Upper lobe of right lung (tissue), 1 donor: ENCODE data around the gene IL4I1. TPM values are rescaled to one million over a fixed set of nuclear protein-coding genes. Genes with fewer than 3 reads are reported as not detected.
A peak's percentile ranks its signal among the peaks of the same experiment; 100 is the strongest.
"Not testable (repeated sequence)": the region's sequence is repeated elsewhere in the genome, so short reads cannot be mapped to it uniquely, and the experiment has no call there.

Experiments
- ATAC-seq: fragments of 200-7000 bp; cut with Tn5 transposase; one replicate; pipeline ENCODE4 v1.9.1; 2020; ENCODE audit warnings: mild to moderate bottlenecking, moderate library complexity
- DNase-seq: peaks from one replicate; pipeline ENCODE4 v3.0.0-alpha.2; 2020
- H3K27ac ChIP-seq: fragments of 200-600 bp; one replicate; pipeline ENCODE4 v1.8.0; 2022
- H3K27me3 ChIP-seq: fragments of 200-600 bp; one replicate; pipeline ENCODE4 v1.8.0; 2022; ENCODE audit warnings: mild to moderate bottlenecking
- H3K36me3 ChIP-seq: fragments of 200-600 bp; one replicate; pipeline ENCODE4 v1.8.0; 2022
- H3K4me1 ChIP-seq: fragments of 200-600 bp; one replicate; pipeline ENCODE4 v1.8.0; 2022
- H3K4me3 ChIP-seq: fragments of 200-600 bp; one replicate; pipeline ENCODE4 v1.8.0; 2022; ENCODE audit warnings: mild to moderate bottlenecking
- H3K9me3 ChIP-seq: fragments of 200-600 bp; one replicate; pipeline ENCODE4 v1.8.0; 2022
- intact Hi-C: fragments of 100-400 bp; cut with DNase I; formaldehyde crosslinking; loops from one replicate; pipeline ENCODE4 v1.11.0; 2022
- long read RNA-seq: library from polyadenylated mRNA; unstranded; transcript quantifications from one replicate; pipeline ENCODE4 v2.0.0, GENCODE V29; 2021
- total RNA-seq: library from RNA; stranded (reverse); fragmentation: NEBNext Ultra II Directional; extraction: Animal tissue kit (Norgen Biotek cat#: 25700); gene quantifications from one replicate; pipeline ENCODE4 v1.2.1, GENCODE V29; 2021
- TF ChIP-seq, protein P1 (sequence below): fragments of 200-600 bp; IDR thresholded peaks from one replicate; pipeline ENCODE4 v1.8.0; 2022; ENCODE audit warnings: antibody characterized with exemption
- donor health status: DM: no; HTN: yes; CAD: no; lungs with severe emphysema.

IL4I1 gene
- total RNA-seq, result 1.8 TPM
- long read RNA-seq, transcript IL4I1-202 (8 exons, 1,863 nt), result major isoform, 5 of 6 reads
- long read RNA-seq, partial matches to known transcripts, result 1 of 6 reads
- long read RNA-seq, other reads (novel, unspliced or antisense), result 0 of 6 reads

GRCh38 chr19:49896863-49897621 lies at the start of gene IL4I1:
Gene IL4I1 (minus strand): TSS chr19:49896887. CDS start chr19:49896160, 727 bp downstream.
- Histone ChIP-seq H3K4me1 (peaks cover 20% of the 10 kb centered on the region), H3K9me3 (no peaks in the 10 kb centered on the region), H3K27me3 (no peaks in the 10 kb centered on the region), H3K27ac (peak within 1 kb of the TSS; percentile 36), H3K36me3 (no peaks in the 10 kb centered on the region), H3K4me3 (no peak within 1 kb of the TSS)
- peak; percentile 73 for DNase-seq
- ATAC-seq, result peak; percentile 71
- TF ChIP-seq, protein P1, sequence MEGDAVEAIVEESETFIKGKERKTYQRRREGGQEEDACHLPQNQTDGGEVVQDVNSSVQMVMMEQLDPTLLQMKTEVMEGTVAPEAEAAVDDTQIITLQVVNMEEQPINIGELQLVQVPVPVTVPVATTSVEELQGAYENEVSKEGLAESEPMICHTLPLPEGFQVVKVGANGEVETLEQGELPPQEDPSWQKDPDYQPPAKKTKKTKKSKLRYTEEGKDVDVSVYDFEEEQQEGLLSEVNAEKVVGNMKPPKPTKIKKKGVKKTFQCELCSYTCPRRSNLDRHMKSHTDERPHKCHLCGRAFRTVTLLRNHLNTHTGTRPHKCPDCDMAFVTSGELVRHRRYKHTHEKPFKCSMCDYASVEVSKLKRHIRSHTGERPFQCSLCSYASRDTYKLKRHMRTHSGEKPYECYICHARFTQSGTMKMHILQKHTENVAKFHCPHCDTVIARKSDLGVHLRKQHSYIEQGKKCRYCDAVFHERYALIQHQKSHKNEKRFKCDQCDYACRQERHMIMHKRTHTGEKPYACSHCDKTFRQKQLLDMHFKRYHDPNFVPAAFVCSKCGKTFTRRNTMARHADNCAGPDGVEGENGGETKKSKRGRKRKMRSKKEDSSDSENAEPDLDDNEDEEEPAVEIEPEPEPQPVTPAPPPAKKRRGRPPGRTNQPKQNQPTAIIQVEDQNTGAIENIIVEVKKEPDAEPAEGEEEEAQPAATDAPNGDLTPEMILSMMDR, result no peak
- intact Hi-C loops, result no loop called here

DNA sequence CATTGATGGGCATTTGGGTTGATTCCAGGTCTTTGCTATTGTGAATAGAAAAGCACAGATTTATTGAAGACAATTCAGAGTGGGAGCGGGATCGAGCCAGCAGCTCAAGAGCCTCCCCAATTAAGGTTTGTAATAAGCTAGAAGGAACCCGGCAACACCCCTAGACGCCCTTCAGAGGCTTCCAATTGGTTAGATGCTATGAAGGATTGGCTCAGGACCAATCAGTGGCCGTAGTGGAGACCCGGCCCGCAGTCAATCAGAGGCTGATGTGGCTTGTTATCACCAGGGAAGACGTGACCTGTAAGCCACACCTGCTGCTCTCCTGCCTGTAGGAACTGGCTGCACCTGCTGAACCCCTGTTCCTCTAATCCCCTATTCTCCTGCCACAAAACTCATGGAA lies 49.7 kb upstream of the IL4I1 start:
- Histone ChIP-seq H3K27ac (no peak overlapping the region), H3K4me1 (no peaks in the 10 kb centered on the region), H3K27me3 (no peaks in the 10 kb centered on the region), H3K4me3 (no peak overlapping the region), H3K9me3 (no peaks in the 10 kb centered on the region), H3K36me3 (no peaks in the 10 kb centered on the region)
- TF ChIP-seq, protein P1, result no peak
- DNase-seq, result no peak
- intact Hi-C loops, result no loop called here
- ATAC-seq, result no peak

GRCh38 chr19:49944567-49944966 lies 47.9 kb upstream of the IL4I1 start:
- peak; percentile 46 for ATAC-seq

GRCh38 chr19:49940482-49940791 lies 43.8 kb upstream of the IL4I1 start:
- DNase-seq, result no peak
- TF ChIP-seq, protein P1, result no peak
- Histone ChIP-seq H3K9me3 (no peaks in the 10 kb centered on the region), H3K27ac (no peak overlapping the region), H3K27me3 (no peaks in the 10 kb centered on the region), H3K36me3 (no peaks in the 10 kb centered on the region), H3K4me1 (peaks cover 5% of the 10 kb centered on the region), H3K4me3 (no peak overlapping the region)
- intact Hi-C loops, result no loop called here
- no peak for ATAC-seq

More at GRCh38 chr19:49944567-49944966, 47.9 kb upstream of the IL4I1 start:
- H3K4me1 ChIP-seq, H3K9me3 ChIP-seq, H3K27ac ChIP-seq, intact Hi-C loops, H3K36me3 ChIP-seq, DNase-seq, H3K27me3 ChIP-seq, H3K4me3 ChIP-seq: not testable (repeated sequence)

DNA sequence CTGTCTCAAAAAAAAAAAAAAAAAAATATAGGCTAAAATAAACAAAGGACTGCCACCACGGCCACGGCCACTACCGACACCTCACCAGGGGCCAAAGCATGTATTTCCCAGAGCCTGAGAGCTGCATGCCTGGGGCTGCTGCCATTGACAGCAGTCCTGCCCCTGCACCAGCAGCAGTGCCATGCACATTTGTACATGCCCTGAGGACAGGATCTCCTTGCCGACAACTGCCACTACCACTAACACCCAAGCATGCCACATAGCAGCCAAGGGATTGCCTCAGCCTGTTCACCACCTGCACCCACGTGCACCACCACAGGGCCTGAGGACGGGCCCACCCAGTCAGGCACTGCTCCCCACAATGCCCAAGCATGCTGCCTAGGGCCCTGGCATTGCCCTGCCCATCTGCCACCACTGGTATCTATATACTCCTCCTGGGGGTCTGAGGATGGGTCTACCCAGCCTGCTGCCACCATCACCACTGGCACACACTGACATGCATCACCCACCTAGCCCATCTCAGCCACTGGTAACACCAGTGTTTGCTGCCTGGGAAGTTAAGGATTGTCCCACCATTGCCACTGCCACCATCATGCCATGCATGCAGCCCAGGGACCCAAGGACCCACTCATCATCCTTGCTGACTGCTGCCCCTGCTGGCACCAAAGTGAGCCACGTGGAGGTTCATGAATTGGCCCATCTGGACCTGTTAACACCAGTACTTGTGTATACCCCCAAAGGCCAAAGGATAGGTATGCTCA lies 43.2 kb upstream of the IL4I1 start:
- TF ChIP-seq, protein P1, result no peak
- intact Hi-C loops, result loop anchor here (5.0 kb wide), 1 partner anchor 42 kb away; no protein-coding TSS in a partner anchor
- no peak for ATAC-seq
- no peak overlapping the region for H3K4me3 ChIP-seq
- H3K9me3 ChIP-seq, result no peaks in the 10 kb centered on the region
- peaks cover 5% of the 10 kb centered on the region for H3K4me1 ChIP-seq
- no peak for DNase-seq
- H3K36me3 ChIP-seq, result no peaks in the 10 kb centered on the region
- no peaks in the 10 kb centered on the region for H3K27me3 ChIP-seq
- no peak overlapping the region for H3K27ac ChIP-seq

DNA sequence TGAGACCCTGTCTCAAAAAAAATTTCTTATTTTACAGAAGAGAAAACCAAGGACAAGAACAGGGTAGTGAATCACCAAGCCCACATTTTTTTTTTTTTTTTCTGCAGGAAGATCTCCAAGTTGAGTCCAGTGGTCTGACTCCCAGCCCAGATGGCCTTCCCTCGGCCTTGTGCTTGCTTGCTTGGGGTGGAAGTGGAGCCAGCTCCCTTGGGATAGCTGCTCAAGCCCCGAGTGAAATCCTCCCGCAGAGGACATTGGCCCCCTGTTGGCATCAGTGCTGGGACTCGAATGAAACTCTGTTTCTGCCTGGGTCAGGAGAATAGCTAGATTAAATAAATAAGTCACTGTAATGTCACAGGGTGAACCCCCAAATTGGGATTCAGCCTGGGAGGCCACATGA lies 42.0 kb upstream of the IL4I1 start:
- Histone ChIP-seq H3K36me3 (no peaks in the 10 kb centered on the region), H3K27ac (no peak overlapping the region), H3K9me3 (no peaks in the 10 kb centered on the region), H3K27me3 (no peaks in the 10 kb centered on the region), H3K4me3 (no peak overlapping the region), H3K4me1 (peaks cover 5% of the 10 kb centered on the region)
- ATAC-seq (no peak), DNase-seq (no peak)
- intact Hi-C loops, result loop anchor here (5.0 kb wide), 1 partner anchor 44 kb away; no protein-coding TSS in a partner anchor
- TF ChIP-seq, protein P1, result no peak
